ENCODE data around the gene LRP2.
A peak's percentile ranks its signal among the peaks of the same experiment; 100 is the strongest.

LRP2 gene

DNA sequence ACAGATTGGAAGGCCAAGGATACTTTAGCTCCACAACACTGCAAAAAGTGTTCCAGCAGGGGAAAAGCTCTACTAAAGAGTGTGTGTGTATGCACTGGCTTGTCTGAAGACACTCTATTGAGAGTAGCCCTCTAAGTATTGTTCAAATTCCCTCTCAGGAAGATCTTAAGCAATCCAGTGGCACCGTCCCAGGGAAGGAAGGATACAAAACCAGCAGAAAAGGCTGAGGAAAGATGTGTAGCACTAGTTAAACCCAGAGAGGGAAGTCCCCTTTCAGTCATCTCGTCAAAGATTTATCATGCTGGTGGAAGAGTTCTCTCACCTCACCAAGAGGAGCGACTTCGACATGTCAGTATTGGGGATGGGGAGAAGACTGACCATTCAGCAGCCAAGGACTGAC lies 242.5 kb downstream of the LRP2 start:
- no peak for DNase-seq (ENCODE audit: low read depth in 2 of 2)

GRCh38 chr2:169119123-169119760 lies 243.1 kb downstream of the LRP2 start:
- DNase-seq (ENCODE audit: low read depth in 2 of 2) = no peak

DNA sequence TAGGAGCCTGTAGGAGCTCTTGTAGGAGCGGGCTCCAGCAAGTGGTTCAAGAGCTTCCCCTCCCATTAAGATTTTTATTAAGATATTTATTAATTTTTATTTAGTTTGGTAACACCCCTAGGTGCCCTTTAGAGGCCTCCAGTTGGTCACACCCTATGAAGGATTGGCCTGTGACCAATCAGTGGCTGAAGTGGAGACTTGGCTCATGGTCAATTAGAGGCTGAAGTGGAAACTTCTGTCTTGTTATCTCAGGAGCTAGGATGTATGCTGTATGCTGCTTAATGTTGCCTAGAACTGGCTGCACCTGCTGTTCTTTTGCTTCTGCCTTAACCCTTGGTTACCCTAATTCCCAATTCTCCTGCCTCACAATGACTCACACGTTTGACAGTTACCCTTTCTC lies 244.3 kb downstream of the LRP2 start:
- no peak for DNase-seq (ENCODE audit: low read depth in 2 of 2)

DNA sequence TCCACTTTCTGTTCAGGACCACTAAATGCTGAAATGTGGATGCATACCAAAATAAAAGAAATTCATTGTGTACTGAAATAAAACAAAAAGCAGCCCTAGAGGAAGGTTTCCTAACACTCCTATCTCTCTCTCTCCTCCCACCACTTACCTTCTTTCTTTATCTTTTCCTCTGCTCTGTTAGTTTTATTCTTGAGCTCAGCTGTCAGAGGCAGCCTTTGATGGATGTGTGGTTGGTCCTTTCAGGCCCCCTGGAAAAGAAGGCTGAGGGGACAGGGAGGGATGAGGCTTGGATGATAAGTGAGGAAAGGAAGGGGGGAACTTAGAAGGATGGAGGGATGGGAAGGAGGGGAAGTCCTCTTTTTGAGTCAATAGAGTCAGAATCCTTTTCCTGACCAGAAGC lies 245.3 kb downstream of the LRP2 start:
- no peak for DNase-seq (ENCODE audit: low read depth in 2 of 2)

DNA sequence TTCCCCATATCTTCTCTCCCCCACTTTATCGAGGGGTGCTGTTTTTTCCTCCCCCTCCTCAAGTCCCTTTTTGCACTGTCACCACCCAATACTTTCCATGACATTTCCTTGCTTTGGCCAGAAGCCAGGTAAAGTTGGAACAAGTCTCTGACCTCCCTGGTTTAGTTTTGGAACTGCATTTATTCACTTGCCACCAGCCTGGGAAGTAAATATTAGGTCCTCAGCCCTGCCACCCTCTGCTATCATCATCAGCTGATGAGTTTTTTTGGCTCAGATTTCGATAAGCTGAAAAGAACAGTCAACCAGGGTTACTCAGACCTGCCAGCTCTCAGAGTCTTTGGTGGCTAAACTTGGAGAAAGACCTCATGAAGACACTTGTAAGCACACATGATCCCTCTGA lies 246.0 kb downstream of the LRP2 start:
- no peak for DNase-seq (ENCODE audit: low read depth in 2 of 2)

DNA sequence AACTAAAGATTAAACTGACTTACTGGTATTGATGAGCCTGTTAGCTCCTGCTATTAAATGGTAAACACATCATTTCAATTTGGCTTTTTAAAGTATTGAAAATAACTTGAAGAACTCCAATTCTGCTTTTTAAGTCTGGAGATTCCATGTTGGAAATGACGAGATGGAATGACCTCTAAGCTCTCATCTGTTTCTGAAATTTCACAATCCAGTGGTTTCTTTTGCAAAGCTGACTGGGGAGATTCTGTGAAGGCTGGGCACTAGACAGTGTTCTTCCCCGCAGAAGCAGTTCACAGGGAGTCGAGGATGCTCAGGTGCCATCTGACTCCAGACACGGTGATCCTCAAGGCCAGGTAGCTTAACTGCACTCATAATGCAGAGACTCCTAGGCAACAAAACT lies 248.3 kb downstream of the LRP2 start:
- DNase-seq (ENCODE audit: low read depth in 2 of 2) = no peak

DNA sequence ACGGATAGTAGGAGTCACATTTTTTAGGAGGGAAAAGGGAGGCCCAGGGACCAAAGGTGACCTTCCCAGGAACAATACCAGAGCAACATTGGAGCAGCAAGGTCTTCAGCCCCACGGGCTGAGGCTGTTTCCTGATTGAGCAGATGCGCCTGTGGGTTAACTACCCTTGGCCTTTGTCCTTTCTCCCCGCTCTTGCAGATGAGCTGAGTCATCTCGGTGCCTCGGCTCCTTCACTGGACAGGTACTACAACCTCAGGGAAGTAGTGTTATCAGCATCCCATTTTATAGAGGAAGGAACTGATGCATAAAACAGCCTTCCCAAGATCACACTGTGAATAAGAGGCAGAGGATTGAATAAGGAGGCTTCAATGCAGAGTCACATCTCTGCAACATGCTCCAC lies 249.5 kb downstream of the LRP2 start:
- no peak for DNase-seq (ENCODE audit: low read depth in 2 of 2)

GRCh38 chr2:169110916-169111315 lies 251.4 kb downstream of the LRP2 start:
- DNase-seq (ENCODE audit: low read depth in 2 of 2) = no peak

GRCh38 chr2:169110419-169110818 lies 251.9 kb downstream of the LRP2 start:
- DNase-seq (ENCODE audit: low read depth in 2 of 2) = no peak

GRCh38 chr2:169109502-169110409 lies 252.6 kb downstream of the LRP2 start:
- peak; percentile 60 to 76 for DNase-seq (ENCODE audit: low read depth in 2 of 2)

GRCh38 chr2:169108099-169108884 lies 254.0 kb downstream of the LRP2 start:
- no peak for DNase-seq (ENCODE audit: low read depth in 2 of 2)

GRCh38 chr2:169107645-169108044 lies 254.7 kb downstream of the LRP2 start:
- DNase-seq (ENCODE audit: low read depth in 2 of 2) = no peak

GRCh38 chr2:169106563-169107545 lies 255.5 kb downstream of the LRP2 start:
- DNase-seq (ENCODE audit: low read depth in 2 of 2) = no peak

- no peak for DNase-seq (ENCODE audit: low read depth in 2 of 2)
Measured at GRCh38 chr2:169106134-169106533, 256.2 kb downstream of the LRP2 start.

- DNase-seq (ENCODE audit: low read depth in 2 of 2) = no peak
Measured at GRCh38 chr2:169105476-169105875, 256.9 kb downstream of the LRP2 start.

- DNase-seq (ENCODE audit: low read depth in 2 of 2) = no peak
Measured at GRCh38 chr2:169104848-169105247, 257.5 kb downstream of the LRP2 start.

DNA sequence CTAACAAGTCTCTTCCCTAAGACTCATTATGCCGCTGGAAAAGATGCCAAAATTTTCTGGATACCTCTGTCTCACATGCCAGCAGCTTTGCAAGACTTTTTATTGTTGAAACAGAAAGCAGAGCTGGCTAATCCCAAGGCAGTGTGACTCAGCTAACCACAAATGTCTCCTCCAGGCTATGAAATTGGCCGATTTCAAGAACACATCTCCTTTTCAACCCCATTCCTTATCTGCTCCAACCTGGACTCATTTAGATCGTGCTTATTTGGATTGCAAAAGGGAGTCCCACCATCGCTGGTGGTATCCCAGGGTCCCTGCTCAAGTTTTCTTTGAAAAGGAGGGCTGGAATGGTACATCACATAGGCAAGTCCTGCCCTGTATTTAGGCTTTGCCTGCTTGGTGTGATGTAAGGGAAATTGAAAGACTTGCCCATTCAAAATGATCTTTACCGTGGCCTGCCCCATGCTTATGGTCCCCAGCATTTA lies 266.7 kb downstream of the LRP2 start:
- DNase-seq (ENCODE audit: low read depth in 2 of 2) = no peak

DNA sequence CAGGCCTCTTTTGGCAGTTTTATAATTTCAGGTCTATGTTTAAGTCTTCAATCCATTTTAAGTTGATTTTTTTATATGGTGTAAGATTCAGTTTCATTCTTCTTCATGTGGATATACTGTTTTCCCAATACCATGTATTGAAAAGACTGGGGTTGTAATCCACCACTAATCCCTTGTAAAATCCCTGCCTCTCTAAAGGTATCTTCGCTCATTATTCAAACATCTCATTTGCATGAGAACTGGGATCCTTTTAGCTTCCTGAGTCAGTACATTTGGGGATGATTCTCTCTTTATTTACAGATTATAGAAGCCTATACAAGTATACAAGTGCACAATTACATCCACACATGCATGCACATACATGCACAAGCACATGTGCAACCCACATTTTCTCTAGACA lies 267.7 kb downstream of the LRP2 start:
- DNase-seq (ENCODE audit: low read depth in 2 of 2) = no peak

DNA sequence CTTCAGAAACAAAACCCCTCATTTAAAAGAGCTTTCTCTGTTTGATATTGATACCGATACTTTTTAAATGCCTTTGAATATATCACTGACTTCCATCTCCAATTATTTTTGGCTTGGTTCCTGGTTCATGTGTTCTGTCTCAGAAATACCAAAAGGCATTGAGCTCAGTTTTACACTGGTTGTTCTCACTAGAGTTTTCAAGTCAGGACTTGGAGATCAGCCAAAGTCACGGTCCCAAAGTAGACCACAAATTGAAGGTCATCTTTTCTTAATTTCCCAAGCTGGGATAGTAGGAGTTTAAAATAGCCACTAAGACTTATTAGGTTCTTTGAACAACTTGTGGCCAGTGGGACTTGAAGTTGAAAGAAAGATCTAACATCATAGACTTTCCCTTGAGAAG lies 268.8 kb downstream of the LRP2 start:
- DNase-seq (ENCODE audit: low read depth in 2 of 2) = no peak

DNA sequence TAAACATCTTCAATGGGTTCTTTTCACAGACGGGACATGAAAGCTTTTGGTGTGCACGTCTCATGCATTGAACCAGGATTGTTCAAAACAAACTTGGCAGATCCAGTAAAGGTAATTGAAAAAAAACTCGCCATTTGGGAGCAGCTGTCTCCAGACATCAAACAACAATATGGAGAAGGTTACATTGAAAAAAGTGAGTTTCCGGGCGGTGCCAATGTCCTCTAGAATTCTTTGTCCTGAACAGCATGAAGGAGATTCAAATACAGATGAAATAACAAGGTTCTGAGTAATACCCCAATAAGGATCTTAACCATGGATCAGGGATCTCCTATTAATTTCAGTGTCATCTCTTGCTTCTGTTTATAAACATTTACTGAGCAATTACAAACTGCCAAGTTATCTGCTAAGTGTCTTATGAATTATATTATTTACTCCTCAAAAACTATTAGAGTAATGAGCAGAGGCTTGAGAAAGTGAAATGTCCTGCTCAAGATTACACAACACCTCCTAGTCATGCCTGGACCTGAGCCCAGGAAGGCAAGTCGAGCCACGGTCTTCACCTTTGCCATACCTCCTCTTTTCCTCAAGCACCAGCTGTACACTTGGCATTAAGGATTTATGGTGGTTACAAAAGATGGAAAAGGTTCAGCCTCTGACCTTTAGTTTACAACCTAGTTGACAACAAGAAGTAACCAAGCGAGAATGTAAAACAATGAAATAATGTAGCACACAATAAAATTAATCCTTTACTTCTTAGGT lies 270.4 kb downstream of the LRP2 start:
- DNase-seq (ENCODE audit: low read depth in 2 of 2) = no peak

Data from stimulated activated CD4-positive, alpha-beta T cell treated with anti-CD3 and anti-CD28 coated beads, Interleukin-1b, Interleukin-23, amount 100 ng/mL, for 4 hours (primary cell).